ENCODE measurements around the gene KICS2.

The KICS2 gene

GRCh38 chr12:64243809-64244208, 21.7 kb upstream of the KICS2 start:
- Histone ChIP-seq H3K9me3 (ENCODE audit: control insufficient read depth in 1 of 2, low read length in 2 of 2) (no peaks in the 10 kb centered on the region), H3K27me3 (ENCODE audit: low read depth, low read length) (no peaks in the 10 kb centered on the region), H3K36me3 (ENCODE audit: control insufficient read depth in 1 of 2, insufficient read depth in 2 of 2, low read length in 2 of 2) (no peaks in the 10 kb centered on the region), H3K4me1 (ENCODE audit: control insufficient read depth in 1 of 2, insufficient read depth in 2 of 2, low read length in 2 of 2) (no peaks in the 10 kb centered on the region), H3K4me3 (ENCODE audit: low read depth in 1 of 2, low read length in 2 of 2) (no peak overlapping the region), H3K27ac (ENCODE audit: low read length) (no peak overlapping the region)

GRCh38 chr12:64240781-64241180, 18.7 kb upstream of the KICS2 start:
- Histone ChIP-seq H3K36me3 (ENCODE audit: control insufficient read depth in 1 of 2, insufficient read depth in 2 of 2, low read length in 2 of 2) (no peaks in the 10 kb centered on the region), H3K27ac (ENCODE audit: low read length) (no peak overlapping the region), H3K4me1 (ENCODE audit: control insufficient read depth in 1 of 2, insufficient read depth in 2 of 2, low read length in 2 of 2) (no peaks in the 10 kb centered on the region), H3K4me3 (ENCODE audit: low read depth in 1 of 2, low read length in 2 of 2) (no peak overlapping the region), H3K9me3 (ENCODE audit: control insufficient read depth in 1 of 2, low read length in 2 of 2) (no peaks in the 10 kb centered on the region), H3K27me3 (ENCODE audit: low read depth, low read length) (no peaks in the 10 kb centered on the region)

GRCh38 chr12:64237382-64237781, 15.3 kb upstream of the KICS2 start:
- no peaks in the 10 kb centered on the region for H3K4me1 ChIP-seq (ENCODE audit: control insufficient read depth in 1 of 2, insufficient read depth in 2 of 2, low read length in 2 of 2)
- H3K4me3 ChIP-seq (ENCODE audit: low read depth in 1 of 2, low read length in 2 of 2) = no peak overlapping the region
- H3K9me3 ChIP-seq (ENCODE audit: control insufficient read depth in 1 of 2, low read length in 2 of 2) = no peaks in the 10 kb centered on the region
- no peaks in the 10 kb centered on the region for H3K27me3 ChIP-seq (ENCODE audit: low read depth, low read length)
- H3K36me3 ChIP-seq (ENCODE audit: control insufficient read depth in 1 of 2, insufficient read depth in 2 of 2, low read length in 2 of 2) = no peaks in the 10 kb centered on the region
- H3K27ac ChIP-seq (ENCODE audit: low read length) = no peak overlapping the region

DNA sequence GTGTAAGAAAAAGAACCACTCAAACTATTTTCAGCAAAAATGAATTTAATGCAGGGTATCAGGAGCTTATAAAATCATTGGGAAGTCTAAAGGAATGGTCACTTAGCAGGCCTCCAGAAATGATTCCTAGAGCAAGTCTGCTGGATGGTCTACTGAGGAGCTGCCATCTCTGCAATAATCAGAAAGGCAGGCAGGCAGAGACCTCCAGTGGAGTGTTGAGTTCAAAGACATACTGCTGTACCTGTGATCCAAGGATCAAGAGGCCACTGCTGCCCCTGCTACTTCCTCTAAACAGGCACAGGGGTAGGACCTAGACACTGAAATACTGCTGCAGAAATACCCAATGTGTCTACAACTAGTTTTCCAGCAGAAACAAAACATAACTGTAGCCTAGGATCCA, 14.5 kb upstream of the KICS2 start:
- Histone ChIP-seq H3K27me3 (ENCODE audit: low read depth, low read length) (no peaks in the 10 kb centered on the region), H3K4me3 (ENCODE audit: low read depth in 1 of 2, low read length in 2 of 2) (no peak overlapping the region), H3K9me3 (ENCODE audit: control insufficient read depth in 1 of 2, low read length in 2 of 2) (no peaks in the 10 kb centered on the region), H3K27ac (ENCODE audit: low read length) (no peak overlapping the region), H3K4me1 (ENCODE audit: control insufficient read depth in 1 of 2, insufficient read depth in 2 of 2, low read length in 2 of 2) (no peaks in the 10 kb centered on the region), H3K36me3 (ENCODE audit: control insufficient read depth in 1 of 2, insufficient read depth in 2 of 2, low read length in 2 of 2) (no peaks in the 10 kb centered on the region)

DNA sequence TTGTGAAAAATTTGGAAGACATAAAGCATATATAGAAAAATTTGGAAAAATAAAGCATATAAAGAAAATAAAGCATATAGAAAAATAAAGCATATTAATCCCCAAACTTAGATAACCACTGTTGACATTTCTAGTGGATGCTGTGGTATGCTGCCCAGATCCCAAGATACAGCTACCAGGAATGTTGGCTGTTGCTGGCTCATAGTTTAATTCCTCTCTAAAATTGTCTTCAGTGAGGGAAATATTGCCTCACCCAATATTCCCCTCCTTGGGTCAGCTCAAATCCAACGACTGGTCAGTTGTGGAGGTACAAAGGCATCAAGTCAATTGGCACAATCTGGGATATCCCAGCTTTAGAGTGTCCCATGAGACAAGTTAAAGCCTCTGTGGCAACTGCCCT, 10.1 kb upstream of the KICS2 start:
- Histone ChIP-seq H3K27me3 (ENCODE audit: low read depth, low read length) (no peaks in the 10 kb centered on the region), H3K36me3 (ENCODE audit: control insufficient read depth in 1 of 2, insufficient read depth in 2 of 2, low read length in 2 of 2) (no peaks in the 10 kb centered on the region), H3K4me3 (ENCODE audit: low read depth in 1 of 2, low read length in 2 of 2) (no peak overlapping the region), H3K4me1 (ENCODE audit: control insufficient read depth in 1 of 2, insufficient read depth in 2 of 2, low read length in 2 of 2) (no peaks in the 10 kb centered on the region), H3K9me3 (ENCODE audit: control insufficient read depth in 1 of 2, low read length in 2 of 2) (no peaks in the 10 kb centered on the region), H3K27ac (ENCODE audit: low read length) (no peak overlapping the region)

- Histone ChIP-seq H3K4me1 (ENCODE audit: control insufficient read depth in 1 of 2, insufficient read depth in 2 of 2, low read length in 2 of 2) (no peaks in the 10 kb centered on the region), H3K27ac (ENCODE audit: low read length) (no peak overlapping the region), H3K4me3 (ENCODE audit: low read depth in 1 of 2, low read length in 2 of 2) (no peak overlapping the region)
Measured at GRCh38 chr12:64229796-64230195, 7.7 kb upstream of the KICS2 start.

DNA sequence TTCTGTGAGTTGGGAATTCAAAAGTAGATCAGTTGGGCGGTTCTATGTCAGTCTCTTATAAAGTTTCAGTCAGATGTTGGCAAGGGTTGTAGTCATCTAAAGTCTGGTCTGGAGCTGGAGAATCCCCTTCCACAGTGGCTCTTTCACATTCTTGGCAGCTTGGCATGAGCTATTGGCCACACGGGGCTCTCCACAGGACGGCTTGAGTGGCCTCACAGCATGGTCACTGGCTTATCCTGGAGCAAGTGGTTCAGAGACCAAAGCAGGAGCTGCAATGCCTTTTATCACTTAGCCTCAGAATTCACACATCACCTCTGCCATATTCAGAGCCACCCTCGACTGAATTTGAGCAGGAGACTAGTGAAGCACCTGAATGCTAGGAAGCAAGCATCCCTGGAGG, 7.1 kb upstream of the KICS2 start:
- Histone ChIP-seq H3K9me3 (ENCODE audit: control insufficient read depth in 1 of 2, low read length in 2 of 2) (no peaks in the 10 kb centered on the region), H3K27ac (ENCODE audit: low read length) (no peak overlapping the region), H3K4me3 (ENCODE audit: low read depth in 1 of 2, low read length in 2 of 2) (no peak overlapping the region), H3K36me3 (ENCODE audit: control insufficient read depth in 1 of 2, insufficient read depth in 2 of 2, low read length in 2 of 2) (no peaks in the 10 kb centered on the region), H3K4me1 (ENCODE audit: control insufficient read depth in 1 of 2, insufficient read depth in 2 of 2, low read length in 2 of 2) (no peaks in the 10 kb centered on the region), H3K27me3 (ENCODE audit: low read depth, low read length) (no peaks in the 10 kb centered on the region)

More at GRCh38 chr12:64229796-64230195, 7.7 kb upstream of the KICS2 start:
- Histone ChIP-seq H3K36me3 (ENCODE audit: control insufficient read depth in 1 of 2, insufficient read depth in 2 of 2, low read length in 2 of 2) (no peaks in the 10 kb centered on the region), H3K27me3 (ENCODE audit: low read depth, low read length) (no peaks in the 10 kb centered on the region), H3K9me3 (ENCODE audit: control insufficient read depth in 1 of 2, low read length in 2 of 2) (no peaks in the 10 kb centered on the region)

DNA sequence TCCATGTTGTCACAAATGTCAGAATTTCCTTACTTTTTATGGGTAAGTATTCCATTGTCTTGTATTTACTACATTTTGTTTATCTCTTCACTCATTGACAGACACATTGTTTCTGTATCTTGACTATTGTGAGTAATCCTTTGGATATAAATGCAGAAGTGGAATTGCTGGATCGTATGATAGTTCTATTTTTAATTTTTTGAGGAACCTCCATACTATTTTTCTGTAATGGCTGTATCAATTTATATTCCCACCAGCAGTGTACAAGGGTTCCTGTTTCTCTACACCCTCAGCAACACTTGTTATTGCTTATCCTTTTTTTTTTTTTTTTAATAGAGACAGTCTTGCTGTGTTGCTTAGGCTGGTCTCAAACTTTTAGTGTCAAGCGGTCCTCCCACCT, 3.5 kb upstream of the KICS2 start:
- H3K36me3 ChIP-seq (ENCODE audit: control insufficient read depth in 1 of 2, insufficient read depth in 2 of 2, low read length in 2 of 2) = no peaks in the 10 kb centered on the region
- H3K9me3 ChIP-seq (ENCODE audit: control insufficient read depth in 1 of 2, low read length in 2 of 2) = no peaks in the 10 kb centered on the region
- no peaks in the 10 kb centered on the region for H3K27me3 ChIP-seq (ENCODE audit: low read depth, low read length)
- H3K4me1 ChIP-seq (ENCODE audit: control insufficient read depth in 1 of 2, insufficient read depth in 2 of 2, low read length in 2 of 2) = peaks cover 5 to 6% of the 10 kb centered on the region in 2 donors
- H3K4me3 ChIP-seq (ENCODE audit: low read depth in 1 of 2, low read length in 2 of 2) = no peak overlapping the region
- H3K27ac ChIP-seq (ENCODE audit: low read length) = no peak overlapping the region

DNA sequence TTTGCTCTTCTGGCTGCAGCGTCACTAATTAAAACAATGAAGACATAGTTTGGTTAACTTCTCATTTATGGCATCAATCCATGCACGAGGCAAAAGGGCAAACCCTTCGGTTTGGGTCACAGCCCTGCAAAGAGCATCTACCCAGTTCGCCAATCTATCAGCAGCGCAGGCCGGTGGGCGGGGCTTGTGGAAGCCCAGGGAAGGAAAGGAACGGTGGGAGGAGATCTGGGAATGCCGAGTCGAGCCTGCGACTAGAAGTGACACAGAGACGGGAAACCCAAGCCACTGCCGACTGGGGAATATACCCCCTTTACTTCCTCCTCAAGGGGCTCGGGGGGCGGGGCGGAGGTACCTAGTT, 466 bp downstream of the KICS2 start:
- Histone ChIP-seq H3K36me3 (ENCODE audit: control insufficient read depth in 1 of 2, insufficient read depth in 2 of 2, low read length in 2 of 2) (no peaks in the 10 kb centered on the region), H3K4me1 (ENCODE audit: control insufficient read depth in 1 of 2, insufficient read depth in 2 of 2, low read length in 2 of 2) (peaks cover 5 to 6% of the 10 kb centered on the region in 2 donors), H3K4me3 (ENCODE audit: low read depth in 1 of 2, low read length in 2 of 2) (peak overlapping the region; percentile 83 to 86), H3K27me3 (ENCODE audit: low read depth, low read length) (no peaks in the 10 kb centered on the region), H3K27ac (ENCODE audit: low read length) (peak overlapping the region; percentile 94), H3K9me3 (ENCODE audit: control insufficient read depth in 1 of 2, low read length in 2 of 2) (no peaks in the 10 kb centered on the region)

DNA sequence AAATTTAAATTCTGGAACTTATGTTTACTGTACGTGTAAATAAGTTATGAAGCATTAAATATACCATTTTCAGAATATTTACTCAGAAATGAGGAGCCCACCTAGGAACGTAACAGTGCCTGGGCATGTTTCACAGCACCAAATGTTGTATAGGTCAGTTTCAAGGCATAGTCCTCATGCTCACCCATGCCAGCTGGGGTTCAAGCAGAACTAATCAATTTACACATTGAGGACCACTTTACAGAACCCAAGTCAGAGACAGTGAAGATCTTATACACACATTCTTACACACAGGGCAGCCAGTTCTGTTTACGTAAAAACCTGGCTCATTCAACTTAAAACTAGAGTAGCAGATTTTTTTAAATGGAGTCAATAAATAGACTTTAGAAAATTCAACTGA, 2.0 kb downstream of the KICS2 start:
- Histone ChIP-seq H3K4me1 (ENCODE audit: control insufficient read depth in 1 of 2, insufficient read depth in 2 of 2, low read length in 2 of 2) (peaks cover 5 to 6% of the 10 kb centered on the region in 2 donors), H3K27me3 (ENCODE audit: low read depth, low read length) (no peaks in the 10 kb centered on the region), H3K4me3 (ENCODE audit: low read depth in 1 of 2, low read length in 2 of 2) (no peak overlapping the region), H3K27ac (ENCODE audit: low read length) (no peak overlapping the region), H3K36me3 (ENCODE audit: control insufficient read depth in 1 of 2, insufficient read depth in 2 of 2, low read length in 2 of 2) (peaks cover 0 to 4% of the 10 kb centered on the region in 2 donors), H3K9me3 (ENCODE audit: control insufficient read depth in 1 of 2, low read length in 2 of 2) (no peaks in the 10 kb centered on the region)

GRCh38 chr12:64219145-64219544, 3.0 kb downstream of the KICS2 start:
- Histone ChIP-seq H3K36me3 (ENCODE audit: control insufficient read depth in 1 of 2, insufficient read depth in 2 of 2, low read length in 2 of 2) (peaks cover 3 to 8% of the 10 kb centered on the region in 2 donors), H3K4me3 (ENCODE audit: low read depth in 1 of 2, low read length in 2 of 2) (no peak overlapping the region), H3K4me1 (ENCODE audit: control insufficient read depth in 1 of 2, insufficient read depth in 2 of 2, low read length in 2 of 2) (peaks cover 5 to 6% of the 10 kb centered on the region in 2 donors), H3K9me3 (ENCODE audit: control insufficient read depth in 1 of 2, low read length in 2 of 2) (no peaks in the 10 kb centered on the region), H3K27me3 (ENCODE audit: low read depth, low read length) (no peaks in the 10 kb centered on the region), H3K27ac (ENCODE audit: low read length) (no peak overlapping the region)

GRCh38 chr12:64218597-64218996, 3.5 kb downstream of the KICS2 start:
- H3K27me3 ChIP-seq (ENCODE audit: low read depth, low read length) = no peaks in the 10 kb centered on the region
- H3K27ac ChIP-seq (ENCODE audit: low read length) = no peak overlapping the region
- H3K4me3 ChIP-seq (ENCODE audit: low read depth in 1 of 2, low read length in 2 of 2) = no peak overlapping the region

More at GRCh38 chr12:64218597-64218996, 3.5 kb downstream of the KICS2 start:
- Histone ChIP-seq H3K36me3 (ENCODE audit: control insufficient read depth in 1 of 2, insufficient read depth in 2 of 2, low read length in 2 of 2) (peaks cover 3 to 8% of the 10 kb centered on the region in 2 donors), H3K4me1 (ENCODE audit: control insufficient read depth in 1 of 2, insufficient read depth in 2 of 2, low read length in 2 of 2) (peaks cover 5 to 6% of the 10 kb centered on the region in 2 donors), H3K9me3 (ENCODE audit: control insufficient read depth in 1 of 2, low read length in 2 of 2) (no peaks in the 10 kb centered on the region)

Measured in muscle layer of duodenum (tissue), 2 donors.